Measurements from ENCODE around the gene TEX38.

- TF ChIP-seq CTCF (IDR thresholded peaks at IDR 0.05; ENCODE audit: low read depth, low read length, missing input control) (no peak), TAF1 (conservative IDR thresholded peaks at IDR 0.05) (no peak), SP1 (IDR thresholded peaks at IDR 0.05) (no peak), HNF4A (conservative IDR thresholded peaks at IDR 0.05) (no peak), GABPA (IDR thresholded peaks at IDR 0.05 in 1 of 2, conservative IDR thresholded peaks at IDR 0.05 in 1 of 2) (no peak), RXRA (IDR thresholded peaks at IDR 0.05) (no peak)
Observed at GRCh38 chr1:46708121-46708520, 36.5 kb downstream of the TEX38 start.
